Measurements from ENCODE around the gene HIGD1A.
"Not testable (repeated sequence)": the region's sequence is repeated elsewhere in the genome, so short reads cannot be mapped to it uniquely, and the experiment has no call there.

HIGD1A gene

GRCh38 chr3:42822828-42823227 is 18.5 kb upstream of the HIGD1A start:
- Mint-ChIP-seq H3K36me3 (ENCODE audit: insufficient read depth) (no peaks in the 10 kb centered on the region), H3K4me1 (no peaks in the 10 kb centered on the region), H3K4me3 (no peak overlapping the region), H3K27ac (ENCODE audit: low read depth) (no peak overlapping the region), H3K9me3 (no peaks in the 10 kb centered on the region), H3K27me3 (peaks cover 37% of the 10 kb centered on the region)
- no peak for ATAC-seq (replicated peaks; ENCODE audit: extremely low read depth, poor library complexity, severe bottlenecking)
- DNase-seq (ENCODE audit: low spot score in 2 of 2): no peak

- Mint-ChIP-seq H3K27me3 (peaks cover 16% of the 10 kb centered on the region), H3K9me3 (no peaks in the 10 kb centered on the region), H3K4me1 (no peaks in the 10 kb centered on the region), H3K27ac (ENCODE audit: low read depth) (no peak overlapping the region), H3K36me3 (ENCODE audit: insufficient read depth) (no peaks in the 10 kb centered on the region), H3K4me3 (no peak overlapping the region)
- ATAC-seq (replicated peaks; ENCODE audit: extremely low read depth, poor library complexity, severe bottlenecking) (no peak), DNase-seq (ENCODE audit: low spot score in 2 of 2) (no peak)
Measured at GRCh38 chr3:42820746-42821051, 16.4 kb upstream of the HIGD1A start.

- Mint-ChIP-seq H3K9me3 (no peaks in the 10 kb centered on the region), H3K27ac (ENCODE audit: low read depth) (no peak overlapping the region), H3K4me1 (no peaks in the 10 kb centered on the region), H3K4me3 (no peak overlapping the region), H3K36me3 (ENCODE audit: insufficient read depth) (no peaks in the 10 kb centered on the region), H3K27me3 (peaks cover 13% of the 10 kb centered on the region)
- DNase-seq (ENCODE audit: low spot score in 2 of 2) (no peak), ATAC-seq (replicated peaks; ENCODE audit: extremely low read depth, poor library complexity, severe bottlenecking) (no peak)
Measured at GRCh38 chr3:42819351-42819965, 15.2 kb upstream of the HIGD1A start.

- DNase-seq (ENCODE audit: low spot score in 2 of 2) (no peak), ATAC-seq (replicated peaks; ENCODE audit: extremely low read depth, poor library complexity, severe bottlenecking) (no peak)
- Mint-ChIP-seq H3K4me1 (no peaks in the 10 kb centered on the region), H3K4me3 (no peak overlapping the region), H3K36me3 (ENCODE audit: insufficient read depth) (peaks cover 2% of the 10 kb centered on the region), H3K27me3 (no peaks in the 10 kb centered on the region), H3K9me3 (no peaks in the 10 kb centered on the region), H3K27ac (ENCODE audit: low read depth) (no peak overlapping the region)
Measured at GRCh38 chr3:42815826-42816225, 11.5 kb upstream of the HIGD1A start.

- H3K4me1 Mint-ChIP-seq: no peaks in the 10 kb centered on the region
- no peaks in the 10 kb centered on the region for H3K27me3 Mint-ChIP-seq
- H3K9me3 Mint-ChIP-seq: no peaks in the 10 kb centered on the region
- ATAC-seq (replicated peaks; ENCODE audit: extremely low read depth, poor library complexity, severe bottlenecking): no peak
- no peak overlapping the region for H3K27ac Mint-ChIP-seq (ENCODE audit: low read depth)
- peaks cover 2% of the 10 kb centered on the region for H3K36me3 Mint-ChIP-seq (ENCODE audit: insufficient read depth)
- DNase-seq (ENCODE audit: low spot score in 2 of 2): no peak
- no peak overlapping the region for H3K4me3 Mint-ChIP-seq
Measured at GRCh38 chr3:42814914-42815507, 10.7 kb upstream of the HIGD1A start.

GRCh38 chr3:42814246-42814645 is 10.0 kb upstream of the HIGD1A start:
- no peak for ATAC-seq (replicated peaks; ENCODE audit: extremely low read depth, poor library complexity, severe bottlenecking)
- H3K4me3 Mint-ChIP-seq: no peak overlapping the region
- no peaks in the 10 kb centered on the region for H3K27me3 Mint-ChIP-seq
- no peaks in the 10 kb centered on the region for H3K4me1 Mint-ChIP-seq
- H3K9me3 Mint-ChIP-seq: no peaks in the 10 kb centered on the region
- no peak overlapping the region for H3K27ac Mint-ChIP-seq (ENCODE audit: low read depth)
- DNase-seq (ENCODE audit: low spot score in 2 of 2): no peak
- H3K36me3 Mint-ChIP-seq (ENCODE audit: insufficient read depth): peaks cover 2% of the 10 kb centered on the region

- not testable (repeated sequence) for ATAC-seq (replicated peaks; ENCODE audit: extremely low read depth, poor library complexity, severe bottlenecking); H3K4me3 Mint-ChIP-seq; H3K27ac Mint-ChIP-seq (ENCODE audit: low read depth); H3K36me3 Mint-ChIP-seq (ENCODE audit: insufficient read depth); H3K4me1 Mint-ChIP-seq; H3K9me3 Mint-ChIP-seq; DNase-seq (ENCODE audit: low spot score in 2 of 2); H3K27me3 Mint-ChIP-seq
Measured at GRCh38 chr3:42811118-42811883, 7.0 kb upstream of the HIGD1A start.

GRCh38 chr3:42810706-42811105 is 6.4 kb upstream of the HIGD1A start:
- not testable (repeated sequence) for H3K4me3 Mint-ChIP-seq; ATAC-seq (replicated peaks; ENCODE audit: extremely low read depth, poor library complexity, severe bottlenecking); DNase-seq (ENCODE audit: low spot score in 2 of 2); H3K27me3 Mint-ChIP-seq; H3K27ac Mint-ChIP-seq (ENCODE audit: low read depth); H3K4me1 Mint-ChIP-seq; H3K9me3 Mint-ChIP-seq; H3K36me3 Mint-ChIP-seq (ENCODE audit: insufficient read depth)

DNA sequence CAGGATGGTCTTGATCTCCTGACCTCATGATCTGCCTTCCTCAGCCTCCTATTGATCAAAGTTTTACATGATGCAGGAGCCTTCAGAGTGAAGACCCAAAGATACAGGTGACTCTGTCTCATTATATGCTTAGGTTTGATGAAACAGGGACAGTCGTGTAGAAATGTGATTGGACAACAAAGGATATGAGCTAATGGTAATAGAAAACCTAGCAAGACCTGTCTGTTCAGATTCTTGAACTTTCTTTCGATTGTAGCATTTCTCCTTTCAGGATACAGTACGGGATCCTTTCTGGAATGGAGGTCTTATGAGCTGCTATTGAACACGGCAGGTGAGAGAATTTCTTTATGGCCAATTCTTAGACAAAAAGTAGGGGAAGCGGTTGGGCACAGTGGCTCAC is 4.9 kb upstream of the HIGD1A start, which contains the start of gene ACKR2:
Gene ACKR2 (plus strand): TSS at position 244 of the 400 bp plus-strand sequence. CDS start 55,058 bp downstream, outside the sequence.
- no peak for DNase-seq (ENCODE audit: low spot score in 2 of 2)
- no peak for ATAC-seq (replicated peaks; ENCODE audit: extremely low read depth, poor library complexity, severe bottlenecking)
- Mint-ChIP-seq H3K4me1 (peaks cover 4% of the 10 kb centered on the region), H3K27ac (ENCODE audit: low read depth) (no peak within 1 kb of the TSS), H3K27me3 (no peaks in the 10 kb centered on the region), H3K4me3 (no peak within 1 kb of the TSS), H3K9me3 (no peaks in the 10 kb centered on the region), H3K36me3 (ENCODE audit: insufficient read depth) (peaks cover 6% of the 10 kb centered on the region)

- peaks cover 7% of the 10 kb centered on the region for H3K36me3 Mint-ChIP-seq (ENCODE audit: insufficient read depth)
- H3K9me3 Mint-ChIP-seq: no peaks in the 10 kb centered on the region
- DNase-seq (ENCODE audit: low spot score in 2 of 2): no peak
- no peak for ATAC-seq (replicated peaks; ENCODE audit: extremely low read depth, poor library complexity, severe bottlenecking)
- H3K27me3 Mint-ChIP-seq: no peaks in the 10 kb centered on the region
- peaks cover 17% of the 10 kb centered on the region for H3K4me1 Mint-ChIP-seq
- no peak overlapping the region for H3K4me3 Mint-ChIP-seq
- H3K27ac Mint-ChIP-seq (ENCODE audit: low read depth): no peak overlapping the region
Measured at GRCh38 chr3:42807929-42808328, 3.6 kb upstream of the HIGD1A start.

GRCh38 chr3:42805141-42805821 is 991 bp upstream of the HIGD1A start:
- ATAC-seq (replicated peaks; ENCODE audit: extremely low read depth, poor library complexity, severe bottlenecking) (no peak), DNase-seq (ENCODE audit: low spot score in 2 of 2) (no peak)
- Mint-ChIP-seq H3K9me3 (no peaks in the 10 kb centered on the region), H3K4me3 (peak overlapping the region; percentile 95), H3K27ac (ENCODE audit: low read depth) (no peak overlapping the region), H3K27me3 (no peaks in the 10 kb centered on the region), H3K4me1 (peaks cover 36% of the 10 kb centered on the region), H3K36me3 (ENCODE audit: insufficient read depth) (peaks cover 7% of the 10 kb centered on the region)

- no peak for ATAC-seq (replicated peaks; ENCODE audit: extremely low read depth, poor library complexity, severe bottlenecking)
- peaks cover 7% of the 10 kb centered on the region for H3K36me3 Mint-ChIP-seq (ENCODE audit: insufficient read depth)
- H3K27ac Mint-ChIP-seq (ENCODE audit: low read depth): peak overlapping the region; percentile 97
- no peaks in the 10 kb centered on the region for H3K9me3 Mint-ChIP-seq
- no peaks in the 10 kb centered on the region for H3K27me3 Mint-ChIP-seq
- H3K4me1 Mint-ChIP-seq: peaks cover 41% of the 10 kb centered on the region
- no peak for DNase-seq (ENCODE audit: low spot score in 2 of 2)
- peak overlapping the region; percentile 95 for H3K4me3 Mint-ChIP-seq
Measured at GRCh38 chr3:42804831-42805132, 492 bp upstream of the HIGD1A start.

All from central memory CD8-positive, alpha-beta T cell (primary cell).